Activated B cell treated with CpG ODN at 0.5 μM for 24 hours (primary cell): Measurements from ENCODE around the gene SRXN1. TPM values are rescaled to one million over a fixed set of nuclear protein-coding genes. Genes with fewer than 3 reads are reported as not detected.

Source experiments
- ATAC-seq: fragments of 200-7000 bp; cut with Tn5 transposase; one replicate; pipeline ENCODE4 v1.10.0; 2021; ENCODE audit warnings: low read depth, mild to moderate bottlenecking, moderate library complexity
- CTCF ChIA-PET: fragments of 350-600 bp; sonication (Branson Sonifier 250); formaldehyde crosslinking; loops from one replicate; lab custom pipeline; 2021; ENCODE audit warnings: antibody characterized with exemption; lab: Charles Lee
- POLR2A ChIA-PET: fragments of 350-600 bp; sonication (Branson Sonifier 250); formaldehyde crosslinking; loops from one replicate; lab custom pipeline; 2021; ENCODE audit warnings: antibody characterized with exemption; lab: Charles Lee
- DNase-seq: peaks from one replicate; pipeline ENCODE4 v3.0.0; 2022
- H3K27ac Mint-ChIP-seq: one replicate; pipeline ENCODE4 v1.8.0; 2020; ENCODE audit warnings: mixed read lengths
- H3K27me3 Mint-ChIP-seq: one replicate; pipeline ENCODE4 v1.8.0; 2021; ENCODE audit warnings: mixed read lengths
- H3K36me3 Mint-ChIP-seq: one replicate; pipeline ENCODE4 v1.8.0; 2021; ENCODE audit warnings: low read depth, mixed read lengths
- H3K4me1 Mint-ChIP-seq: one replicate; pipeline ENCODE4 v1.8.0; 2021; ENCODE audit warnings: mixed read lengths
- H3K4me3 Mint-ChIP-seq: one replicate; pipeline ENCODE4 v1.8.0; 2020; ENCODE audit warnings: mild to moderate bottlenecking, mixed read lengths
- H3K9me3 Mint-ChIP-seq: one replicate; pipeline ENCODE4 v1.8.0; 2020; ENCODE audit warnings: mixed read lengths
- intact Hi-C: fragments of 100-400 bp; cut with micrococcal nuclease; formaldehyde crosslinking; loops from one replicate; pipeline ENCODE4 v1.15.1; 2024
- total RNA-seq: library from RNA; stranded (reverse); gene quantifications from 2 replicates; pipeline ENCODE4 v1.2.3, GENCODE V29; 2022
- TF ChIP-seq, protein P1 (sequence below): fragments of 200-600 bp; IDR thresholded peaks from one replicate; pipeline ENCODE4 v1.8.0; 2022; ENCODE audit warnings: antibody characterized with exemption, mild to moderate bottlenecking

The SRXN1 gene
- total RNA-seq, 1 donor from 2014 or later, result 7.4 TPM

DNA sequence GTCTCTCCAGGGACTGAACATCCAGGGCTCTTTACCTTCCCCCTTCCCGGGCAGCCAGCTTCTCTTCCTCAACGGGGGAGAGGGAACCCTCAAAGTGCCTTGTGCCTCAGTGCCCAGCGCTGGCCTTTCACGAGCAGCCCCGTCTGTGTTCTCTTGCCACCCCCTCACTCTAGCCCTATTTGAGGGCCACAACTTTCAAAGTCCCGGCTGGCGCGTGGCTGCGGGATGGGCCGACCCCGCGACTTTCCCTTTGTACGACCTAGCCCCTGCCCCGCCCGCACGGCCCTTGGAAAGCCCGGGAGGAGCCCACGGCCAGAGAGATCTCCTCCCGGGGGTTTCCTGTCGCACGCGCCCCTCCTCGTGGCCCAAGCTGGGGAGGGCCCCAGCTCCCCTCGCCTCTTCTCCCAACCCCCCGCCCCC lies 22.0 kb upstream of the SRXN1 start:
- CTCF ChIA-PET, result no interaction called here
- no peak for ATAC-seq
- POLR2A ChIA-PET, result no interaction called here

DNA sequence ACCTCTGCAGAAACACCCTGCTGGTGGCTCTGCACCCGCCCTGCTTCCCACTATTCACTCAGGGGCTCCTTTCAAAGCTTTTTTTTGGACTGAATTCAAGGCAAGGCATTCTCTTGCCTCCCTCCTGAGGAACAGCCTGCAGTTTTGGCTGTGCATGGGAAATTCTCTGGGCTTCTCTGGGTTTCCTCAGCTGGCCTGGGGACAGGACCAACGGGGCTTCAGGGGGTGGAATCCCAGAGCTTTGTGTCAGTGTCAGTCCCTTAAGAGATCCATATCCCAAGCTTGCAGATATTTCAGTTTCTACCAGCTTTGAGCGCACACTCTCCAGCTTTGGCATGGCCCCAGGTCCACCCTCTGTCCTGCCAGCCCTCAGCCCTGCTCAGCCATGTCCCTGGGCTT lies 20.6 kb upstream of the SRXN1 start:
- H3K4me1 Mint-ChIP-seq, result peaks cover 13% of the 10 kb centered on the region
- ATAC-seq (no peak), DNase-seq (no peak)
- CTCF ChIA-PET, result no interaction called here
- POLR2A ChIA-PET, result no interaction called here
- no peaks in the 10 kb centered on the region for H3K9me3 Mint-ChIP-seq
- TF ChIP-seq, protein P1, sequence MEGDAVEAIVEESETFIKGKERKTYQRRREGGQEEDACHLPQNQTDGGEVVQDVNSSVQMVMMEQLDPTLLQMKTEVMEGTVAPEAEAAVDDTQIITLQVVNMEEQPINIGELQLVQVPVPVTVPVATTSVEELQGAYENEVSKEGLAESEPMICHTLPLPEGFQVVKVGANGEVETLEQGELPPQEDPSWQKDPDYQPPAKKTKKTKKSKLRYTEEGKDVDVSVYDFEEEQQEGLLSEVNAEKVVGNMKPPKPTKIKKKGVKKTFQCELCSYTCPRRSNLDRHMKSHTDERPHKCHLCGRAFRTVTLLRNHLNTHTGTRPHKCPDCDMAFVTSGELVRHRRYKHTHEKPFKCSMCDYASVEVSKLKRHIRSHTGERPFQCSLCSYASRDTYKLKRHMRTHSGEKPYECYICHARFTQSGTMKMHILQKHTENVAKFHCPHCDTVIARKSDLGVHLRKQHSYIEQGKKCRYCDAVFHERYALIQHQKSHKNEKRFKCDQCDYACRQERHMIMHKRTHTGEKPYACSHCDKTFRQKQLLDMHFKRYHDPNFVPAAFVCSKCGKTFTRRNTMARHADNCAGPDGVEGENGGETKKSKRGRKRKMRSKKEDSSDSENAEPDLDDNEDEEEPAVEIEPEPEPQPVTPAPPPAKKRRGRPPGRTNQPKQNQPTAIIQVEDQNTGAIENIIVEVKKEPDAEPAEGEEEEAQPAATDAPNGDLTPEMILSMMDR, result no peak
- peaks cover 57% of the 10 kb centered on the region for H3K27me3 Mint-ChIP-seq
- H3K4me3 Mint-ChIP-seq, result no peak overlapping the region
- H3K27ac Mint-ChIP-seq, result no peak overlapping the region
- intact Hi-C loops, result no loop called here
- H3K36me3 Mint-ChIP-seq, result no peaks in the 10 kb centered on the region

More for the DNA sequence above, 22.0 kb upstream of the SRXN1 start:
- intact Hi-C loops, result no loop called here
- H3K4me3 Mint-ChIP-seq, result no peak overlapping the region
- TF ChIP-seq, protein P1, result no peak
- no peak for DNase-seq
- H3K4me1 Mint-ChIP-seq, result peaks cover 13% of the 10 kb centered on the region
- H3K27ac Mint-ChIP-seq, result no peak overlapping the region
- H3K9me3 Mint-ChIP-seq, result no peaks in the 10 kb centered on the region
- H3K27me3 Mint-ChIP-seq, result peaks cover 71% of the 10 kb centered on the region
- H3K36me3 Mint-ChIP-seq, result no peaks in the 10 kb centered on the region

- no peak overlapping the region for H3K4me3 Mint-ChIP-seq
- H3K4me1 Mint-ChIP-seq, result peaks cover 13% of the 10 kb centered on the region
Observed at GRCh38 chr20:672963-673602, 20.1 kb upstream of the SRXN1 start.

GRCh38 chr20:671252-672030 lies 18.4 kb upstream of the SRXN1 start:
- H3K27me3 Mint-ChIP-seq, result peaks cover 59% of the 10 kb centered on the region
- no peak overlapping the region for H3K27ac Mint-ChIP-seq
- H3K36me3 Mint-ChIP-seq, result no peaks in the 10 kb centered on the region
- ChIA-PET CTCF (no interaction called here), POLR2A (no interaction called here)
- TF ChIP-seq, protein P1, result no peak
- intact Hi-C loops, result no loop called here
- DNase-seq, result no peak
- no peak for ATAC-seq
- H3K4me1 Mint-ChIP-seq, result peaks cover 8% of the 10 kb centered on the region
- H3K4me3 Mint-ChIP-seq, result no peak overlapping the region
- no peaks in the 10 kb centered on the region for H3K9me3 Mint-ChIP-seq

More at GRCh38 chr20:672963-673602, 20.1 kb upstream of the SRXN1 start:
- intact Hi-C loops, result no loop called here
- H3K9me3 Mint-ChIP-seq, result no peaks in the 10 kb centered on the region
- ATAC-seq (no peak), DNase-seq (no peak)
- TF ChIP-seq, protein P1, result no peak
- no peak overlapping the region for H3K27ac Mint-ChIP-seq
- CTCF ChIA-PET, result no interaction called here
- POLR2A ChIA-PET, result no interaction called here
- peaks cover 53% of the 10 kb centered on the region for H3K27me3 Mint-ChIP-seq
- H3K36me3 Mint-ChIP-seq, result no peaks in the 10 kb centered on the region

- Mint-ChIP-seq H3K4me1 (no peaks in the 10 kb centered on the region), H3K27me3 (peaks cover 56% of the 10 kb centered on the region), H3K36me3 (no peaks in the 10 kb centered on the region), H3K27ac (no peak overlapping the region), H3K4me3 (no peak overlapping the region), H3K9me3 (no peaks in the 10 kb centered on the region)
- DNase-seq, result no peak
- ChIA-PET POLR2A (no interaction called here), CTCF (interaction anchor here (1.5 kb wide), 1 partner anchor 107 kb away, joined by 5 read pairs; no protein-coding TSS in a partner anchor)
- TF ChIP-seq, protein P1, result no peak
- intact Hi-C loops, result loop anchor here (5.0 kb wide), 1 partner anchor 107 kb away; no protein-coding TSS in a partner anchor
- no peak for ATAC-seq
Observed at GRCh38 chr20:669573-669972, 16.6 kb upstream of the SRXN1 start.
